Anterior cingulate cortex (tissue), 58 donors: ENCODE measurements around the gene DPYSL4.

Source experiments
- DNase-seq, 58 donors: peaks; one replicate each; lab custom pipeline; 2025; lab: John Stamatoyannopoulos, UW

DPYSL4 gene

GRCh38 chr10:132162590-132163277 is 24.0 kb upstream of the DPYSL4 start:
- no peak for DNase-seq

GRCh38 chr10:132163278-132163765 is 23.4 kb upstream of the DPYSL4 start:
- DNase-seq = peak in 1 of 58 donors; percentile 43

GRCh38 chr10:132163826-132164515 is 22.8 kb upstream of the DPYSL4 start:
- DNase-seq = no peak

GRCh38 chr10:132164761-132165278 is 21.9 kb upstream of the DPYSL4 start:
- no peak for DNase-seq

GRCh38 chr10:132165416-132165980 is 21.2 kb upstream of the DPYSL4 start:
- DNase-seq = no peak

- DNase-seq = no peak
These were observed 20.4 kb upstream of the DPYSL4 start for GRCh38 chr10:132166216-132166950.

- DNase-seq = no peak
These were observed 19.6 kb upstream of the DPYSL4 start for GRCh38 chr10:132167041-132167674.

- no peak for DNase-seq
These were observed 18.8 kb upstream of the DPYSL4 start for GRCh38 chr10:132167976-132168375.

- peak in 3 of 58 donors; percentile 12 to 36 (median 27) for DNase-seq
These were observed 18.1 kb upstream of the DPYSL4 start for GRCh38 chr10:132168571-132169030.

GRCh38 chr10:132169031-132169765 is 17.6 kb upstream of the DPYSL4 start:
- no peak for DNase-seq

GRCh38 chr10:132169766-132170560 is 16.8 kb upstream of the DPYSL4 start:
- DNase-seq = no peak

GRCh38 chr10:132170561-132171361 is 16.0 kb upstream of the DPYSL4 start:
- DNase-seq = peak in 1 of 58 donors; percentile 57

- DNase-seq = no peak
These were observed 14.4 kb upstream of the DPYSL4 start for GRCh38 chr10:132172091-132173066.

GRCh38 chr10:132173185-132173584 is 13.6 kb upstream of the DPYSL4 start:
- DNase-seq = no peak

- no peak for DNase-seq
These were observed 12.5 kb upstream of the DPYSL4 start for GRCh38 chr10:132174237-132174636.

GRCh38 chr10:132175408-132175807 is 11.3 kb upstream of the DPYSL4 start:
- DNase-seq = no peak
